NOMO-1 (cell line): Measurements from ENCODE around the gene SPRY4.
A peak's percentile ranks its signal among the peaks of the same experiment; 100 is the strongest.
"Not testable (repeated sequence)": the region's sequence is repeated elsewhere in the genome, so short reads cannot be mapped to it uniquely, and the experiment has no call there.

Experiments used
- DNase-seq, 2 experiments: peaks; one replicate each; lab custom pipeline; 2025; ENCODE audit not compliant: unreplicated experiment in 2 of 2; lab: John Stamatoyannopoulos, UW

The SPRY4 gene

GRCh38 chr5:142316051-142316450 is 8.8 kb downstream of the SPRY4 start:
- DNase-seq: peak in 1 of 2 experiments; percentile 49

- DNase-seq: no peak
These were observed 9.5 kb downstream of the SPRY4 start for GRCh38 chr5:142315096-142315900.

DNA sequence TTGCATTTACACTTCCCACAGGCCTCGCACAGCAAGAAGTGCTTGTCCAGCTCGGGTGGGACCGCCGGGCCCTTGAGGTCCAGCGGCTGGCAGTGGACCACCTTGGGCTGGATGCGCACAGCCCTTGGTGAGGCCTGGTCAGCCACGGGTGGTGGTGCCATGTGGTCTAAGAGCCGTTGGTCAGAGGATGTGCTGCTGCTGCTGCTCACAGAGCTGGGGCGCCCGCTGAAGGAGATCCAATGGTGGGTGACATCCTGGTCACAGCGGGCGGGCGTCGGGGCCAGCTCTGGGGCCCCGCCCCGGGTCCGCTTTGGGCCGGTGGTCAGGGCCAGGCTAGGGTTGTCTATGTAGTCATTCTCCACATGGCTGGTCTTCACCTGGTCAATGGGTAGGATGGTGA is 10.2 kb downstream of the SPRY4 start:
- DNase-seq: no peak

DNA sequence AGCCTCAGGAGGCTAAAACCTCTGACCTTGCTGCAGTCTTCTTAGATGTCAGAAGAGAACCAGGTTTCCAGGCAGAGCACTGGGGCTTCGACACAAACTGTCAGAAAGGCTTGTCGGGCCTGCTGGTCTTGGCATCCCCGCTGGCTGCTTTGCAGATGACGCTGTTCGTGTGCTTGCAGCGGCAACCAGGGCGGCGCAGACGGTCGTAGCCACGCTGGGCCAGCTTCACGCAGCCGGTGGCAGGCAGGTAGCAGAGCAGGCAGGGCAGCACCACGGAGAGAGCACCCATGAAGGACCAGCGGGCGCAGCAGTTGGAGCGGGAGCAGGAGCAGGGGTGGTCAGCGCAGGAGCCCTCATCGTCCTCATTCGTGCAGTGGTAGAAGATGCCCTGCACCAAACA is 10.7 kb downstream of the SPRY4 start:
- no peak for DNase-seq

- no peak for DNase-seq
These were observed 11.1 kb downstream of the SPRY4 start for GRCh38 chr5:142313682-142314081.

DNA sequence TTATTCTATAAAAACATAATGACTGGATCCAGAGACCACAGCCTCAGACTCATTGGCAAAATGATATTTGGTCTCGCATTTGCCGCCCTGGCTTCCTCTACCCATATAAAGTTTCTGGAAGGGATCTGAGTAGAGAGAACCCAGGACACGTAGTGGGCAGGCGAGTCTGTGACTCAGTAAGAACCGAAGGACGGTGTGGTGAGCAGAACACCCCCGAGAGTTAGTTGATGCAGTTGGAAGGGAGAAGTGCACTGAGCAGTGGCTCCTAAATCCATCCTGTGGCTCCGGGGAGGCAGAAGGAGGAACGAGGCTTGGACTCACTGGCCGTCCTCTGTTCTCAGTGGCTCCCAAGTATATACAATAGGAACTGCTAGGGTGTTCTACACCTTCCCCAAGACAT is 11.5 kb downstream of the SPRY4 start:
- DNase-seq: no peak

DNA sequence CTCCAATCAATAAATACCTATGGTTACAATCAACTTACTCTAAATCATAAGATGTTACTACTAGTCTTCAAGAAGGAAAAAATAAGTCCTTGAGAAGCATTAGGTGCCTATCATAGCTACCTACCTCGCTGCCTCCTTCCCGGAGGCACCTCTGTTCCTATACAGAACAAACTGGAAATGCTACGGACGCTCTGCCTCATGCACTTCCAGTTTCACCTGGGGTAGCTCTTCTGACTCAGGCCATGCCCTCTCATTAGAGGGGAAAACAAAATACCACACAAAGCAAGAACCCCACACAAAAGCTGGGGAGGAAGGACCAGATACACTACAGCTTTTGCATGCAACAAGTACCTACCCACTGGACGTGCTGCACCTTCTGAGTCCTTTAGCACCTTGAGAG is 12.4 kb downstream of the SPRY4 start:
- no peak for DNase-seq

DNA sequence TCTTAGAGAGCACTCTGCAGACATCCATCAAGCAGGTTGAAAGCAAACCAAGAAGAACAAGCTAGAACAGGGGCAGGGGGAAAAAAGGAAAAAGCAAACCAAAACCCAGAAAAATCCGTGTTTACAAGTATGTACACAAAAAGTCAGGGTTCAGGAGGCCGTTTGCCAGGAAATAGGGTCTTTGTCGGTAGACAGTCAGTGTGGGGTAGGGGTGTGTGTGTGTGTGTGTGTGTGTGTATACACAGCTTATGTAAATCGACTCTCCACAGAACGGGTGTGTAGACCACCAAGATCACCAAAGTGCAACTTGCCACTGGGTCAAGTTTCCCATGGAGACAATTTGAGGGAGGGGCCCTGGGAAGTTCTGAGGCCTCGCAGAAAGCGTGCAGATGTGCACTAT is 13.1 kb downstream of the SPRY4 start:
- no peak for DNase-seq

DNA sequence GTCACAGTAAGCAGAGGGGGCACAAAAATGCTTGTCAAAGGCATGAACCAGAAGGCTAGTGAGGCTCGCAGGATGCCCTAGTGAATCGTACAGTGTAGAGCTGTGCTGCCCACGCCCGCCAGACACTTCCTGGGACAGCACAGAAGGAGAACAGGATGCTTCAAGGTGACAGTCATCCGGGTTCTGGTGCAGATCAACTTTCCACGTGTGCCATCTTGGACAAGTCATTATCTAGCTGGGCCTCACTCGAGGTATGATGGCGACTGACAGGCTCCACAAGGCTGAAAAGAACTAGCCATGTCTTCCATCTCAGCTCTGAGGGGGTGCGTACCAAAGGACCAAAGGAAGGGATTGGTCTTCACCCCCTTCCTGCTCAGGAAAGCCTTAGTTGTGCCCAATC is 14.0 kb downstream of the SPRY4 start:
- DNase-seq: no peak

DNA sequence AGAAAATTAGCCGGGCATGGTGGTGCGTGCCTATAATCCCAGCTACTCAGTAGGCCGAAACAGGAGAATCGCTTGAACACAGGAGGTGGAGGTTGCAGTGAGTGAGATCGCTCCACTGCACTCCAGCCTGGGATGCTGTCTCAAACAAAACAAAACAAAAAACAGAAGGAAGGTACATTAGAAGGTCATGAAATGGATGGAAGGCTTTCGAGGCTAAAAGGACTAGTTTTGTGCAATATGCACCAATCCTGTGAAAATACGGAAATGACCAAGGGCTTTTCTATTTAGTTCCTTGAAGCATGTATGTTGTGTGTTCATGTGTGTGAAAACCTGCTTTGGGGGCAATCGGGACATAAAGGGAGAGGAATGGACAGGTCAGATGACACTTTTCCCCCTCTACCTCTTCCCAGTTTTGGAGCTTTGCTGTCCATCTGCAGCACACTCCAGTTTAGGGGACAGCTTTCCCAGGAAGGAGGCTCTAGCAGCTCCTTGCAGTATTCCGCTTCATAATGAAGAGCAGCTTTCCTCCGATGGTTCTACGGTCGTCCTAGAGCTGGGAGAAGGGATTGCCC is 15.0 kb downstream of the SPRY4 start:
- DNase-seq: no peak

DNA sequence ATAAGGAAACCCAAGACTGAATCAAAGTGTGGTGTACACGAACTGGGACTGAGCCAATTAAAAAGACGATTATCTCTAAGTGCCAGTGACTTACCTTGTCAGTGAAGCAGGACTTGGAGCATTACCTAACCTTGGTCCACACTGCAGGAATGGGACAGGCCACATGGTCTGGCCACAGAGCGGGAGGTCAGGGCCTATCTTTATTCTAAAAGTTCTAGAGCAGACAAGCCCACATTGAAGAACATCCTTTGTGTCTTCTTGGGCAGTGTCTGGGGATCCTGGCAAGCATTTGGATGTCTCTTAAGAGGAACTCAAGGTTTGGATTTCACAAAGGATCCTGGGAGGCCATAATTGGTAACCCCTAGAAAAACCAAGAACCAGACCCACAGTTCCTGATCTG is 16.5 kb downstream of the SPRY4 start:
- DNase-seq: no peak

GRCh38 chr5:142307146-142307890 is 17.5 kb downstream of the SPRY4 start:
- no peak for DNase-seq

DNA sequence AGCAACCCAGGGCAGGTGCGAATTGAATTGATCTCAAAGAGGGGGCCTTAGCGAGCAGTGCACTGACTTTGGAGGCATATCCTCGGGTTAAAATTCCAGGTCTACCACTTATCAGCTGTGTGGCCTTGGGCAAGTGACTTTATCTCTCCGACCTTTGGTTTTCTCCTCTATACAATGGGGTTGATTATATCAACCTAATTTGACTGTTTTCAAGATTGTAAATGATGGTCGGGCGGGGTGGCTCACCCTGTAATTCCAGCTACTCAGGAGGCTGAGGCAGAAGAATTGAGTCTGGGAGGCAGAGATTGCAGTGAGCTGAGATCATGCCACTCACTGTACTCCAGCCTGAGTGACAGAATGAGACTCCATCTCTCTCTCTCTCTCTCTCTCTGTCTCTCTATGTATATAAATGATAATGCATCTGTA is 18.7 kb downstream of the SPRY4 start:
- DNase-seq: no peak

- DNase-seq: no peak
These were observed 19.6 kb downstream of the SPRY4 start for GRCh38 chr5:142305211-142305610.

DNA sequence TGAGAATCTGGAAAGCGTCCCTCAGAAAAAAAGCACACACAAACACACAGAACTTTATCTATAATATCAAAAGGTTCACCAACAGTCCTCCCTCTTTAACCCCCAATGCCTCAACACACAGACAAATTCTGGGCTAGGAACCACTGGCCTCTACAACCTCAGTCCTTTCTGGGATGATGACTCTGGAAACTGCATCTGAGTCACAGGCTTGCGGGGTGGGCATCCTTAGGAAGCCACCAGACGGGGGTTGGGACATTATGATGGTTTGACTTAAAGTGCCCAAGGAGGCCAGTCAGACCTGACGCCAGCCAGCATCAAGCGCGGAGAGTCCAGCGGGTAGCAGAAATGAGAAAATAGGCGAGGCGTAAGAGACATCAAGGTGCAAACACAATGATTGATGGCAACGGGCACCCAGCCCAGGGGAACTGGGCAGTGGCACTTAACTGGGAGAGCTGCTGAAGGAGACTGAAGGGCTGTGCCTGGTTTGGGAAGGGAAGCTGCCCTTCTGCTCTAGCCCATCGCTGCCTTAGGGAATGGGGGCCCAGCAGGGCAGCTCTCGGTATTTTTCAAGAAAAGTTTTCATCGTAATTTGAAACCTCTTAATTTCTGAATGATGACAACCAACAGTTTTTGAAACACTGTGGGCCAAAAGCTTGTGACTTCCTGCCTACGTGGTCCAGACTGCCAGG is 20.7 kb downstream of the SPRY4 start:
- no peak for DNase-seq

DNA sequence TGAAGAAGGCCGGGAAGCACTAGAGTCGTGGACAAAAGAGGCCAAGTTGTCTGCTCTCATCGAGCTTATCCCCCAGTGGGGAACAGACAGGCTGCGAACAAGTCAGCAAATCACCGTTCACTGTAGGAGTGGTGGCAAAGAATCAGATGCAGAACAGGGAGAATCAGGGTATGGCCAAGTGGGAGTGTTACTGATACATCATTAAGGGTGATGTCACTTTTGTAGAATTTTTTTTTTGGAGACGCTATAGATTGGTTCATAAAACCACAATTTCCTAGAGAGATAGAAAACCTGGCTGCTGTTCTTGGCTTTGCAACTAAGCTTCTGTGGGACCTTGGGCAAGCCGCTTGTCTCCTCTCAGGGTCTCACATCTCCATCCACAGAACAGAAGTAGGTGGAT is 21.3 kb downstream of the SPRY4 start:
- no peak for DNase-seq

DNA sequence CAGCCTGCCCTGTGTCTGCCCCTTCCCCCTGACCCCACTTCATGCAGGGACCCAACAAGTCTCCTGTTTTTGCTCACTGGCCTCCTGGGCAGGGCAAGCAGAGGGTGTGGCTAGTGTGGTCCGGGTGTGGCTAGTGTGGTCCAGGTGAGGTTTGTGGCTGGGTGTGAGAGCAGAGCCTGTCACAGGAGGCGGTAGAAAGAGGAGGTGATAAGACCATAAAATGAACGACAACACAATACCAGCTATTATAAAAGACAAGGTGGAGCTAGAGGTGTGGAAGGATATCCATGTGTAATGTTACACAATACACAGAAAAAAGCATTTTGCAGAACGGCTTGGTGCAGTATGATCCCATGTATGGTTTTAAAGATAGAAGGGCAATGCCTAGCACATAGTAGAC is 23.3 kb downstream of the SPRY4 start:
- DNase-seq: no peak

- DNase-seq: no peak
These were observed 24.1 kb downstream of the SPRY4 start for GRCh38 chr5:142300677-142301076.

GRCh38 chr5:142298789-142299188 is 26.0 kb downstream of the SPRY4 start:
- no peak for DNase-seq

GRCh38 chr5:142297786-142298185 is 27.0 kb downstream of the SPRY4 start:
- not testable (repeated sequence) for DNase-seq

DNA sequence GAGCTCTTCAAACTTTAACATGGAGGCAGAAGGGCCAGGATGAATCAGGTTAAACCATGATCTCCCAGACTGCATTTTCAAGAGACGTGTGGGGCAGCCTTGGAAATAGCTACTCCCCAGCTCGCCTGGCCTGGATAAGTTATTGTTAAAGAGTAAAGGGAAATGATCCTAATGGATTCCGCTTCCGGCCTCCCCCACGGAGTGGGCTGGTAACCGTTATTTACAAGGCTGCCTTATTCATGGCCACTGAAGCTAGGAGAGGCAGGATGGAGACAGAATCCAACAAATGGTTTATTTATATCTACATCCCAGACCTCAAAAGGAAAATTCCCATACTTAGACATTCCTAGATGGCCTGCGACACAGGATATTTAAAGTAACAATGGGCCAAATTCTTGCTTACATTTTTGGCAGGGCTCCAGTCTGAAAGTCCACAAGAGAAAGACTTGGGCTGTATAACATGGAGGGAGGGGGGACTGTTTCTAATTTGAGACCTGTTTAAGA is 27.9 kb downstream of the SPRY4 start:
- no peak for DNase-seq
